OCI-M1 (cell line): ENCODE data around the gene PAOX.

ENCODE experiments used
- DNase-seq: peaks from one replicate; lab custom pipeline; 2025; lab: John Stamatoyannopoulos, UW

Gene PAOX

DNA sequence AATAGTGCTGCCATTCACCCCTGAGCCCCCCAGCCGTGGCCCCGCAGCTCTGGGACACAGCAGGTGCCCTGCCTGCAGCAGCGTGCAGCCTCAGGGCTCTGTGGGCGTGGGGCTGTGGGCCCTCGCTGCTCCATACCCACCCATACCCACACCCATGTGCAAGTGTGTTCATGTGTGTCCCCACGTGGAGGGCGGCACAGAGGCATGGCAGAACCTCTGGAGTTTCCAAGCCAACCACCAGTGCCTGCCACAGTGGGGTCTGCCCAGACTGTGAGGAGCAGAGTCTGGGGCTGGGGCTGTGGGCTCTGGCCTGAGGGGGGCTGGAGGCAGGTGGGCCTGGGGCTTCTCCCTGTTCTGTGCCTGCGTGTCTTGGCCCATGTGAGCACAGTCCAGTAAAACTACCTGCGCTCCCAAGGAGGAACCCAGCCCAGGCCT lies 29.5 kb upstream of the PAOX start:
- no peak for DNase-seq

DNA sequence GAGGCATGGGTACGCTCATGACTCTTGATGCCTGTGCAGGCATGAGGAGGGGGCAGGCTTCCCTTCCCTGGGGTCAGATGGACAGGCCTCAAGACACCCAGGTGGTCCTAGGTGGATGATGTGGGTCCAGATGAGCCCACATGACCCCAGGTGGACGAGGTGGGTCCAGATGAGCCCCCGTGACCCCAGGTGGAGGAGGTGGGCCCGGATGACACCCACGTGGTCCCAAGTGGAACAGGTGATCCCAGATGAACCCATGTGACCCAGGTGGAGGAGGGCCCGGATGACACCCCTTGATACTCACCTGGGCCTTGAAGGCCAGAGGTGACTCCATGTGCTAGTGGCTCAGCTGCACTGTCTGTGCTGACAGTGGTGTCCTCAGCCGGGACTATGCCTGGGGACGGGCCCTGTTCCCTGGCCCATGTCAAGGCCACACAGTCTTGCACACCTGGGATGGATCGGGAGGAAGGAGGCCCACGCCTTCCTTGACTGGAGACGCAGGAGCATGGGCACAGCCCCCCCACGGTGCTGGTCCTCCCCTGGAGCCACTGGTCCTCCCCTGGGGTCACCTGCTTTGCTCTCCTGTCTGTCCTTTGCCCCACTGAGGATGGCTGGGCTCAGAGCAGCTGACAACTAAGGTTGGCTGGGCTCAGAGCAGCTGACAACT lies 28.6 kb upstream of the PAOX start:
- no peak for DNase-seq

DNA sequence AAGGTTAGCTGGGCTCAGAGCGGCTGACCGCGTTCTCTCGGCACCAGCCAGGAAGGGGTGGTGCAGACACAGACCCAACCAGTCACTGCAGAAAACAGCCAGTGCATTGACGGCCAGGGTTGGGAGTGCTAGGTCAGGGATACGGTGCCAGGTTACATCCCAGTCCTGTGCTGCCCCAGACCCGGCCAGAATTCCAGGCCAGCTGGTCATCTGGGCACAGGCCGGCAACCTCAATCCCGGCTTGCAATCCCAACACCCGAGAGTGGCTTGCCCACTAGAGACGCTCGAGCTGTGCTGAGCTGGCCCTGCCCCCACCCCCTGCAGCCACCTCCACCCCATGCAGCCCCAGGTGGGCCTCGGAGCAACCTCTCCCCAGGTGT lies 28.1 kb upstream of the PAOX start:
- no peak for DNase-seq

DNA sequence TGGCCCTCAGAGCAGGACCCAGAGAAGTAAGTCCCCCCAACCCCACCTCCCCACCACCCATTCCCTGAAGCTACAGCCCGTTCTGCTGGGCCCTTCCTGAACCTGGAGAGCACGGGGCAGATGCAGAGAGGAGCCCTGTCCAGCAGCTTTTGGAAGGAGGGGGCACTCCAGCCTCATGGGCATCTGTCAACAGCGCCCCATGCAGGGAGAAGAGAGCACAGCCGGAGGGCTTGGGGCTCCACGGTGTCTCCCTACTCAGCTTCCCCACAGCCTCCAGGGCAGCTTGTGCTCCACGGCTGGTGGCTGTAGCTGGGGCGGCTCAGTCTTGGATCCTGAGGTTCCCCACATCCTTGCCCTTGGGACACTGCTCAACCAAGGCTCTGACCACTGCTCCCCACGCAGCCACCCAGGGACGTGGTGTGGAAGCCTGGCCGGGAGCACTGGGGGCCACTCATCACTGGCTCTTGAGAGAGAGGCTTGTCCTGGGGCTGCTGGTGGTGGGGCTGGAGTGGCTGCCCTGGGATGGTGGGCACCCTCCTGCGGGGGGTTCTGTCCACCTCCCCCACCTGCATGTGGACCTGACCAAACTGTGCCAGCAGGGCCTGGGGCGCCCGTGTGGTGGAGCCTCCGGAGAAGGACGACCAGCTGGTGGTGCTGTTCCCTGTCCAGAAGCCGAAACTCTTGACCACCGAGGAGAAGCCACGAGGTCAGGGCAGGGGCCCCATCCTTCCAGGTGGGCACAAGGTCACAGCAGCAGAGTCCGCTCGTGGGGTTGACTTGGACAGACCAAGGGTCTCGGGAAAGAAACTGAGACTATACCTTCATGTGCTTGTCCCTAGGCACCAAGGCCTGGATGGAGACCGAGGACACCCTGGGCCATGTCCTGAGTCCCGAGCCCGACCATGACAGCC lies 27.4 kb upstream of the PAOX start:
- DNase-seq, result no peak

DNA sequence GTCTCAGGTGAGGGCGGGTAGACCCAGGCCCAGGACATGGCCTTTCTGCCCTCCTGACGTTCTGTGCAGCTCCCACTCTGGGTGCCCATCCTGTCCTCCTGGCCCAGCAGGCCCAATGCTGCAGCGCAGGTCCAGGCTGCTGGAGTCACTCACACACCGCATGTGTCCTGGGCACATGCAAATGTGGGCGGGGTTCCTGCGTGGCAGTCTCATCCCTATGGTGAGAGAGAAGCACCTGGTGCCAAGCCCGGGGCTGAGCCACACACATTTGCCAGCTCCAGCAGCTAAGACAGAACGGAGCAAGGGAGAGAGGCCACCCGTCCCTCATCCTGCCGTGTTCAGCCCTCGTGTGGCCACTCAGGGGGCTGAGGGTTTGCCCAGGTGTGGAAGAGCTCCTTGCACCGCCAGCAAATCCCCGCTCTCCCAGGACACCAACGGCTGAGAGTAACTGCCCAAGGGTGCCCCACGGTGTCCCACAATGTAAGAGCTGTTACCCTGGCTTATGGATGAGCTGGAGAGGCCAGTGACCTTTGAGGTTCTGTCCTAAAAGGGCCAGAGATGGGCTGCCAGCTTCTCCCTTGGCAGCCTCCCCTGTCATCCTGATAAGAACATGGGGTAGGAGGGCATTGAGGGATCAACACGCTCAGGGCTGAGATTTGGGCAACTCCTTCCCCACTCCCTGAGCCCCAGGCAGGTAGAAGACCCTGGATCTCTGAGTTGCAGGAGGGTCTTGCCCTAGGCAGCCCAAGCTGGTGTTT lies 25.7 kb upstream of the PAOX start:
- no peak for DNase-seq

DNA sequence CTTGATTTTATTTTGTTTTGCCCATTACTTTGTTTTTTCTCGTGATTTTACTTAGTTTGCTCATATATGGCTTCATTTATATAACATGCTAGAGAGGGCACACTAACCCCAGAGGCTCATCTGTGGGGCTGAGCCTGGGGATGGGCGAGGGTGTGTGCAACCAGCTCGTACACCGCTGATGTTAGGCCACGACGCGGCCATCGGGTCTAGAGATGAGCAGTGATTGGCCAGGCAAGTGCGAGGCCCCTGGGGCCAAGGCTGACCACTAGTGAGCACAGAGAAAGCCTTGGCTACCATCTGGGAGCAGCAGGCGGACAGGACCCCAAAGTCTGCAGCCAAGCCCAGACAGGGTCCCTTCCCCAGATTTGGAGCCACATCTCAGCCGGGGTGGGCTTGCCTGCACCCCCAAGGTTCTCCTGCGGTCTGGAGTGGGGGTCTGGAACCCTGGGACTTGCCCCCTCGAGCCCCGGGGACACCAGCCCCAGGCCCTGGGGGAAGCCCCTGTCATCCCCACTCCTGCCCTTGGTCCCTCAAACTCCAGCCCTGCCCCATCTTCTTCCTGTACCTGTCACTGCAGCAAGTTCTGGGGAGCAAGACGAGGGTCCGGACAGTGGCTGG lies 25.0 kb upstream of the PAOX start:
- no peak for DNase-seq

DNA sequence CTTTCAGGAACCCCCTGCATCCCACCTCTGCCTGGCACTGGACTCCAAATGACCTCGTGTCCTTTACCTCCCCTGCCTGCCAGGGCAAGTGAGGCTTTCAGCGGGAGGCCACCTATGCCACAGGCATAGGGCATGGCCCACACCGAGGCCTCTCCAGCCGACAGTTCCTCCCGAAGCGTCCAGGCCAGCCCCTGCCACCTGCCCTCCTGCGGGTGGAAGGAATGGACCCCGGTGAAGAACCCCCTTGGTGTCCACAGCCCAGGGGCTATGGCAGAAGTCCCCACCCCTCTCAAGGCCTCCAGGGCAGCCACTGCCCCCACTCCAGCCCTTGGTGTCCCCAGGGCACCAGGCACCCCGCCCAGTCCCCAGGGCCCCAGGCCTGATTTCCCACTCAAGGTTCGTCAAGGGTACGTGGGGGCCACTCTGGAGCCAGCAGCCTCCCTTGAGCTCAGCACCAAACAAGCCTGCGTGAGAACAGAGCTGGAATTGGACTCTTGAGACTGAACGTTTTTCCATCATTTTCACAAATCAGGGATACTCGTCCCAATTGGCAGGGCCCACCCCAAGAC lies 24.3 kb upstream of the PAOX start:
- no peak for DNase-seq

DNA sequence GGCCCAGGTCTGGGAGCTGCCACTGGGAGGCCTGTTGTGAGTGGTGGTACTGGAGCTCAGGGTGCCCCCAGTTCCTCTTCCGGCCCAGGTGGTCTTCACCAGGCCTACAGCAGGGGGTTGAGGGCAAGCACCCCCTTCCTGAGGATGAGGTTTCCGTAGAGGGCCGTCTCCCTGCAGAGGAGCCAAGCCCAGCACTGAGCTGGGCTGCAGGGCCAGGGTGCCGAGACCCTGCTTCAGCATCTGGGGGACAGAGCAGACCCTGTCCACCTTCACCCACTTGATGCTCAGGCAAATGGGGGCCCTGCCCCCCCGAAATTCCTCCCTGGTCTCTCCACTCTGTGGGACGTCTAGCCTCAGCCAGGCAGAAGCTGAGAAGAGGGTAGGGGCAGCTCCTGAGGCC lies 23.8 kb upstream of the PAOX start:
- DNase-seq, result no peak

DNA sequence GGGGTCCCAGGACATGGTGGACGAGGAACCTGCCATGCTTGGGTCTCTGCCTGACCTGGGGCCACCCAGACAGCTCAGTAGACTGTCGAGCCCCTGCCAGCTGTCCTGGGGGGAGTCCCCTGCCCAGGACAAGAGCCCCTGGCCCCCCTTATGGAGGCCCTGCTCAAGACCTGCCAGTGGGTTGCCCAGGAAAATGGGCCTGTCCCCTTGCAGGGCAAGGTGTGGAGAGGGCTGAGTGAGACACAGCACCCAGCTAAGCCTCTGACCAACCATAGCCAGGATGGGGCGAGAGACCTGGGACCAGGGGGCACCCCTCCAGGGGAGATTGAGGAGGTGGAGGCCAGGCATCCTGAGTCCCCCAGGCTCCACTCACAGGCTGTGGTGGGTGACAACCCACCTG lies 23.1 kb upstream of the PAOX start:
- DNase-seq, result no peak

DNA sequence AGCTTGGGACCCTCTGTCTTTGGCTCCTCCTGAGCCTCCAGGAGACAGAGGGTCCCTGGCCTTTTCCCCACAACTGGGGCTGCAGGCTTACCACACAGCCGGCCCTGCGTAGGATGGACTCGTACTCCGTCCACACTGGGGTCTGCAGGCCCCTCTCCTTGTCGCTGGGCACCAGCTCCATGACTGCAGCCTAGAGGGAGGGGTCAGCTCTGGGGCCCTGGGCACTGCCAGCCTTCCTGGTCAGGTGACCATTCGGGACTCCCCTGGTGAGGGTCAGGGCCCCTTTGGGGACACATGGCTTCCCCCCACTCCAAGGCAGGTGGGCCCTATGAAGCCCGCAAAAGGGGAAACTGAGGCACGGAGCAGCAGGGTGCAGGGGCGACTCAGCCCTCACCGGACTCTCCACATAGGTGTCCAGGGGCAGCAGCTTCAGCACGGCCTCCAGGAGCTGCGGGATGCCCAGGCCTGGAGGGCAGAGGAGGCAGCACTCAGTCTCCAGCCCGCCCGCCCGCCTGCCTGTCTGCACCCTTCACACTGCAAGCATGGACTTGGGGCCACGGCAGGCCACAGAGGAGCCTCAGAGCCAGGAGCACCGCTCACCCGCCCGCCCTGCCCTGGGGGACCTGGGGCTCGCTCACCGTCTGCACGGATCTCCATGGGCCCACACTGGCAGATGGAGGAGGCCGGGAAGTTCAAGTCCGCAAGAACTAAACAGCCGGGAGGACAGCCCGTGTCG lies 22.3 kb upstream of the PAOX start:
- no peak for DNase-seq

DNA sequence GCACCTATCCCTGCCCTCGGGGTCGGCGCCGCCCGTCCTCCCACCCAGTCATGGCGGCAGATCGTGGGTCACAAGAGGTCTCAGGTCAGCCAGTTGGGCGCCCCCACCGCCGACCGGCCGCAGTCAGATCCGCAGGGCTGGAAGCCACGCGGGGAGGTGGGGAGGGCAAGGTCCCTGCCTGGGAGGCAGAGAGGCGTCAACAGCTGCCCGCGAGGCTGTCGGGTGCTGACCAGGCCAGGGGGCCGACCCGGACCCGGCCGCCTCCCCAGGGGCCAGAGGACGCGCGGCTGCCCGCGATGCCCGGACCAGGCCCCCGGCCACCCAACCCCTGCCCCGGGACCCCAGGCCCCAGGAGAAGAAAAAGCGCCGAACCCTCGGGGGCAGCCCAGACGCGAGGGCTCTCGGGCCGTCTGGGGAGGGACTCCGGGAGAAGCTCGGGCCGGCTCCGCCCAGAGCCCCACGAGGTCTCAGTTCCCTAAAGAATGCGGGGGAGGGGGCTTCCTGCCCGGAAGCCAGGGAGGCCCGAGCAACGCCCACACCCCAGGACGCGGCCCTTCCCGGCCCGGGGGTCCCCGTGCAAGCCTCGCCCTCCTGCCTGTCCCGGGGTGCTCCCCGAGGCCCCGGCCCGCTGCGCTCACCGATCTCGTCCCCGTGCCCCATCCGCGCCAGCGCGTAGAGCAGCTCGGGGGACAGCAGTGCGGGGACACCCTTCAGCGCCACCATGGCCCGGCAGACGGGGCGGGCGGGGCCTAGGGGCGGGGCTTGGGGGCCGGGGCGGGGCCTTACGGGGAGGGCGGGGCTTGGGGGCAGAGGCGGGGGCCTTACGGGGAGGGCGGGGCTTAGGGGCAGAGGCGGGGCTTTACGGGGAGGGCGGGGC lies 21.5 kb upstream of the PAOX start, which contains the start of gene FUOM:
Gene FUOM, minus strand, starts transcription at position 735 of the 877 bp plus-strand sequence. Its CDS starts 12 bp downstream, at position 723.
- DNase-seq, result peak; percentile 91

DNA sequence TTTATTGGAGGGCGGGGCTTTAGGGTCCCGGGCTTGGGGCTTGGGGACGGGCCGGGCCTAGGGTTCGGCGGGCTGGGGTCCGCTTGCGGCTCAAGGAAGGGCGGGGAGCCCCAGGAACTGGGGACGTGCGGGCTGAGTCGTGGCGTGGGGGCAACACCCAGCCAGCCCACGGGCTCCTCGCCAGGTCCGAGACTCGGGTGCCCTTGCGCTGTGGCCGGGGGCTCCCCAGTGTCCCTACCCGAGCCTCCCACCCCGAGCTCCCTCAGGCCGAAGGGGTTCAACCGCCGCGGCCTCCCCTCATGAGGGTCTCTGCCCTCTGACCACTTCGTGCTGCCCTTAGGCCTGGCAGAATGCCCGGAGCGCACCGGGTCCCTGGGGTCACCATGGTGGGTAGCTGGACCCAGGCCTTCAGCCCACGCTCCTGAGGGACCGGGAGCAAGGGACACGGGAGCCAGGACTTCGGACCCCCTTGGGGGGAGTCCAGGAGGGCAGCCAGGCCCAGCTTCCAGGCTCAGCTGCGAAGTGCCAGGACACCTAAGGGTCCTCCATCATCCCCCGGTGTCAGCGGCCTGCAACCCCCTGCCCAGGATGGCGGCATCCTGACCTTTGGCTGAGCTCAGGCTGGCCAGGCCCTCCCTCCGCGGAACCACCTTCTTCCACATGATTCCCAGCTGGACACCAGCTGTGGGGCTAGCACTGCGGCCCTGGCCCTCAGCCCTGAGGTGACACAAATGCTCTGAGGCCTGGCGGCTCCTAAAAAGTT lies 20.7 kb upstream of the PAOX start:
- no peak for DNase-seq

DNA sequence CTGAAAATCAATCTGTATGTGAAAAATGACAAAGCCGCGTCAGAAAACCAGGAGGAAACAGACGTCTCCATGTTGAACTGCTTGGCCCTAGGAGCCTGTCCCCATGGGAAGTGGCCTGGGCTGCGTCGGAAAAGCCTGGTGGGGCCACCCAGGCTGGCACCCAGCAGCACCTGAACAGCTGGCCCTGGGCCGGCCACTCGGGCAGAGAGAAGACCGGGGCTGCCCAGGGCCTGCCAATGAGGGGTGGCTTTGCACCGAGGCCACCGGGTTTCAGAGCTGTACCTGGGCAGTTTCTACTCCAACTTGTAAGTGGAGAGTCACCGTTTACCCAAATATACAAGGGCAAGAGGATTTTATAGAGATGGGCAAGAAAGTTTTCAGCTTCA lies 20.1 kb upstream of the PAOX start:
- no peak for DNase-seq

DNA sequence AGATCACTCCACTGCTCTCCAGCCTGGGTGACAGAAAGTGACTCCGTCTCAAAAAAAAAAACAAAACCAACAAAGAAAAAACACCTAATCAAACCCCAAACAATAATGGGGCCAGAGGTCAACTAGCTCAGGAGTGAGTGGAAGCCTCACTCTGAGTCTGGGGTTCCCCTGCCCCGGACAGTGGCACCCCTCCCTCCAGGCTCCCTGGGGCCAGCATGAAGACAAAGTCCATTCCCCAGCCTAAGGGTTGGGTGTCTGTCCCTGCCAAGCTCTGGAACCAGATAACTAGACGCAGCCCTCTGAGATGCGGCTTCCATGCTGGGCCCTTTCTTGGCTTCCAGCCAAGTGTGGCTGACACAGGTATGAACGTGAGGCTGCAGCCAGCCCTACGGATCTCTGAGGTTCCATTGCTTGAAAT lies 19.5 kb upstream of the PAOX start:
- DNase-seq, result no peak

DNA sequence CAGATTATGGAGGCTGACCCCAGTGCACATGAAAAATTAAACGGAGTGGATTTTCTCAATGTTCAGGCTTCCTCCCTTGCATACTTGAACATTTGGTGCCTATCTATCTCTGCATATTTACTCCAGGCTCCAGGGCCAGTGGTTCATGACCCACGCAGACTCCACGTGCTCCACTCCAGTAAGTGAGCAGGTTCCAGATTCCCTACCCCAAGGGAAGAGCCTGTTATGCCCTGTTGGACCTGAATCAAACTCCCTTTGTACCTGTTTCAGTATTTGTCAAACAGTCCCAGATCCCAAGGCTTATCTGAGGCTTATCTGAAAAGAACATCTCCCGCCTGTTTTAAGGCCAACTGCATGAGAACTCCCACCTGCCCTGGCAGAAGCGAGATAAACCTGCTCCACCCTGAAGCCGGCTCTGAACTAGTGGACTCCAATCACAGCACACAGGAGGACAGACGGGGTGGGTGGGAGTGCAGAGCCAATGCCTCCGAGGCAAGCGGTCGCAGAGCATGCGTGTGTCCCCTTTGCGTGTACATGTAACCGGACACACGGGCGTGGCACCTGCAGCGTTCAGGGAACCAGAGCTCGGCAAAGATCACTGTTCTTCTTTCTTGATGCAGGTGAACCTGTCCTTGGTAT lies 19.0 kb upstream of the PAOX start:
- peak; percentile 68 for DNase-seq

DNA sequence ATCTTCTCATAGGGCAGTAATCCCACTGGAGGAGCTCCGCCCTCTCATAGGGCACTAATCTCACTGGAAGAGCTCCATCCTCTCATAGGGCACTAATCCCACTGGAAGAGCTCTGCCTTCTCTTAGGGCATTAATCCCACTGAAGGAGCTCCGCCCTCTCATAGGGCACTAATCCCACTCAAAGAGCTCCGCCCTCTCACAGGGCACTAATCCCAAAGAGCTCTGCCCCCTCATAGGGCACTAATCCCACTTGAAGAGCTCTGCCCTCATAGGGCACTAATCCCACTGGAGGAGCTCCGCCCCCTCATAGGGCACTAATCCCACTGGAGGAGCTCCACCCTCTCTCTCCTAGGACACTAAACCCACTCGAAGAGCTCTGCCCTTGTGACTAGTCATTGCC lies 17.8 kb upstream of the PAOX start:
- DNase-seq, result no peak

DNA sequence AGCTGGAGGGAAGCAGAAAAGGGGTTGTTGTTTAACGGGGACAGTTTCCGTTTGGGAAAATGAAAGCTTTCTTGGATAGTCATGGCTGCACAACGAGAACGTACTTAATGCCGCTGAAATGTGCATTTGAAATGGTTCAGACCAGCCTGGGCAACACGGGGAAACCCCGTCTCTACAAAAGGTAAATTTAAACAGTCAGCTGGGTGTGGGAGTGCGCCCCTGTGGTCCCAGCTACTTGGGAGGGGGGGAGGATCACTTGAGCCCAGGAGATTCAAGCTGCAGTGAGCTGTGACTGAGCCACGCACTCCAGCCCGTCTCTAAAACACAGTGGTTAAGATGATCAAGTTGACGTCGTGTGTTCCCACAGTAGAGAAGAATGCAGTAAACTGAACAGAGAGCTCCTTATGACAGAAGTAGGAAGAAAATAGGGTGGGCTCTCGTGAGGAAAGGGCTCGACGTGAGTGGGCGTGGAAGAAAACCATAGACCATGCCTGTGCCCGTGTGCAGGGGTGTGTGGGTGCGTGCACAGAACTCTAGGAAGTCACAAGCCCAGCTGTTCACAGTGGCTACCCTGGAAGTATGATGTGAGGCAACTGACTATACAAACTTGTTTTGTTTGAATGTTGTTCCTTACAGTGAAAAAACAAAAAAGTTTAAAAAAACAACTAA lies 17.2 kb upstream of the PAOX start:
- DNase-seq, result no peak

DNA sequence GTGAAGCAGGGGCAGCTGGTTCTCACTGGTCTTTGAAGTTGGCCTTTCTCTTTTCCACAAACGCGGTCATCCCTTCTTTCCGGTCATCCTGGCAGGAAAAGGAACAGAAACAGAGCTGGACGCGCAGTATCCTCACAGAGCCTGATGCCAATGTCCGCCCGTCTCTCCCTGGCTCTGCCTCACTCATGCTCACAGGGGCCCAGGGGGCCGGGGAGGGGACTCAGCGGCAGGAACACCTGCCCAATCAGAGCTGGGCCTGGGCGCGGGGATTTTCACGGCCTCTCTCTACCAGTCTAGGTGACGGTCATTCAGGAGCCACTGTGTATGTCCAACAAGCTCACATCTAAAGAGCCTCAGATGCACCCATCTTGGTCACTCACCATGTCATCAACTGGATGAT lies 16.2 kb upstream of the PAOX start:
- no peak for DNase-seq
